ENCODE measurements around the gene DIPK1C. TPM values are rescaled to one million over a fixed set of nuclear protein-coding genes. Genes with fewer than 3 reads are reported as not detected.

Gene DIPK1C
- total RNA-seq, 2 donors from 2014 or later: not detected

- no peaks in the 10 kb centered on the region for H3K9me3 ChIP-seq
- peak in 2 of 4 donors; percentile 11 to 26 for DNase-seq
- WGBS, 2 donors: 82 to 85% methylated on average over 2 of the region's 2 CpGs
- TF ChIP-seq POLR2A (IDR thresholded peaks at IDR 0.05): no peak
- no peak for TF ChIP-seq CTCF (IDR thresholded peaks at IDR 0.05)
- no peaks in the 10 kb centered on the region for H3K27me3 ChIP-seq
- no peak overlapping the region for H3K27ac ChIP-seq
- H3K4me1 ChIP-seq: no peaks in the 10 kb centered on the region
- no peak for ATAC-seq
- no peaks in the 10 kb centered on the region for H3K36me3 ChIP-seq (replicated peaks in 1 of 2; ENCODE audit: insufficient read depth in 1 of 2, low read depth in 2 of 2)
- intact Hi-C loops (cut with DNase I): no loop called here
- H3K4me3 ChIP-seq: no peak overlapping the region
These were observed 36.6 kb downstream of the DIPK1C start for GRCh38 chr18:74420481-74420880.

- Histone ChIP-seq H3K27me3 (no peaks in the 10 kb centered on the region), H3K4me3 (no peak overlapping the region), H3K9me3 (no peaks in the 10 kb centered on the region), H3K36me3 (replicated peaks in 1 of 2; ENCODE audit: insufficient read depth in 1 of 2, low read depth in 2 of 2) (no peaks in the 10 kb centered on the region), H3K27ac (no peak overlapping the region), H3K4me1 (no peaks in the 10 kb centered on the region)
- no peak for DNase-seq
- no peak for ATAC-seq
- TF ChIP-seq POLR2A (IDR thresholded peaks at IDR 0.05) (no peak), CTCF (IDR thresholded peaks at IDR 0.05) (no peak)
- 69 to 81% methylated on average over 4 of the region's 4 CpGs for WGBS, 2 donors
- intact Hi-C loops (cut with DNase I): no loop called here
These were observed 37.3 kb downstream of the DIPK1C start for GRCh38 chr18:74419761-74420160.

- TF ChIP-seq CTCF (IDR thresholded peaks at IDR 0.05) (no peak), POLR2A (IDR thresholded peaks at IDR 0.05) (no peak)
- Histone ChIP-seq H3K4me3 (no peak overlapping the region), H3K36me3 (replicated peaks in 1 of 2; ENCODE audit: insufficient read depth in 1 of 2, low read depth in 2 of 2) (no peaks in the 10 kb centered on the region), H3K4me1 (no peaks in the 10 kb centered on the region), H3K27ac (no peak overlapping the region), H3K9me3 (no peaks in the 10 kb centered on the region), H3K27me3 (no peaks in the 10 kb centered on the region)
- intact Hi-C loops (cut with DNase I): no loop called here
- 25 to 28% methylated on average over 2 of the region's 2 CpGs for WGBS, 2 donors
- ATAC-seq (no peak), DNase-seq (no peak)
These were observed 39.1 kb downstream of the DIPK1C start for GRCh38 chr18:74418023-74418422.

- no peak overlapping the region for H3K27ac ChIP-seq
- TF ChIP-seq POLR2A (IDR thresholded peaks at IDR 0.05): no peak
- no peak for TF ChIP-seq CTCF (IDR thresholded peaks at IDR 0.05)
- no peak for ATAC-seq
- no peaks in the 10 kb centered on the region for H3K27me3 ChIP-seq
- intact Hi-C loops (cut with DNase I): no loop called here
- WGBS, 2 donors: 71 to 78% methylated on average over 5 to 12 of the region's 12 CpGs
- no peaks in the 10 kb centered on the region for H3K9me3 ChIP-seq
- no peak for DNase-seq
- H3K36me3 ChIP-seq (replicated peaks in 1 of 2; ENCODE audit: insufficient read depth in 1 of 2, low read depth in 2 of 2): no peaks in the 10 kb centered on the region
- H3K4me3 ChIP-seq: no peak overlapping the region
- H3K4me1 ChIP-seq: no peaks in the 10 kb centered on the region
These were observed 41.0 kb downstream of the DIPK1C start for GRCh38 chr18:74416124-74416523.

GRCh38 chr18:74414953-74415515 lies 42.1 kb downstream of the DIPK1C start:
- Histone ChIP-seq H3K4me3 (no peak overlapping the region), H3K27me3 (no peaks in the 10 kb centered on the region), H3K4me1 (no peaks in the 10 kb centered on the region), H3K9me3 (no peaks in the 10 kb centered on the region), H3K36me3 (replicated peaks in 1 of 2; ENCODE audit: insufficient read depth in 1 of 2, low read depth in 2 of 2) (no peaks in the 10 kb centered on the region), H3K27ac (no peak overlapping the region)
- TF ChIP-seq POLR2A (IDR thresholded peaks at IDR 0.05): no peak
- TF ChIP-seq CTCF (IDR thresholded peaks at IDR 0.05): no peak
- WGBS, 2 donors: 82 to 86% methylated on average over 12 of the region's 12 CpGs
- ATAC-seq (no peak), DNase-seq (no peak)
- intact Hi-C loops (cut with DNase I): no loop called here
